IPS-NIHi7 (cell line): ENCODE results near the gene EPB41L4A.

Experiments
- DNase-seq: peaks from one replicate; pipeline ENCODE4 v3.0.0; 2012; ENCODE audit warnings: mixed read lengths; ENCODE audit errors: extremely low spot score

The EPB41L4A gene

GRCh38 chr5:112116371-112116770 lies 302.7 kb downstream of the EPB41L4A start:
- no peak for DNase-seq

- no peak for DNase-seq
Measured at GRCh38 chr5:112113565-112113964, 305.5 kb downstream of the EPB41L4A start.
